ENCODE results near the gene SEMA7A. TPM values are rescaled to one million over a fixed set of nuclear protein-coding genes. Genes with fewer than 3 reads are reported as not detected.

Gene SEMA7A
- total and polyA plus RNA-seq, 2 experiments from 2014 or later = 2.4 to 9.5 TPM

GRCh38 chr15:74470631-74471395 lies 37.1 kb upstream of the SEMA7A start:
- WGBS (ENCODE audit: low lambda C conversion rate, missing lambda C conversion rate) = 95% methylated on average over 12 of the region's 12 CpGs
- H3K4me1 ChIP-seq (ENCODE audit: insufficient read depth) = no peaks in the 10 kb centered on the region
- H3K4me2 ChIP-seq = no peak overlapping the region
- TF ChIP-seq CTCF (IDR thresholded peaks at IDR 0.05; ENCODE audit: poor library complexity) (no peak), EZH2 (IDR thresholded peaks at IDR 0.05; ENCODE audit: borderline replicate concordance) (no peak), EZH2phosphoT487 (IDR thresholded peaks at IDR 0.05; ENCODE audit: low read depth, severe bottlenecking, unreplicated experiment) (no peak)
- H2AFZ ChIP-seq = no peak overlapping the region
- H3K27ac ChIP-seq = no peak overlapping the region
- H3K36me3 ChIP-seq (replicated peaks; ENCODE audit: insufficient read depth, low read depth) = no peaks in the 10 kb centered on the region
- H3K4me3 ChIP-seq = no peak overlapping the region
- H3K9me3 ChIP-seq (ENCODE audit: low read depth) = no peaks in the 10 kb centered on the region
- H3K27me3 ChIP-seq = no peaks in the 10 kb centered on the region
- no peaks in the 10 kb centered on the region for H3K9me2 ChIP-seq (replicated peaks; ENCODE audit: insufficient read depth)
- H3K79me2 ChIP-seq = no peaks in the 10 kb centered on the region
- no peaks in the 10 kb centered on the region for H4K20me1 ChIP-seq (ENCODE audit: insufficient read depth, poor library complexity, severe bottlenecking)
- DNase-seq (ENCODE audit: low spot score) = no peak

- no peak for DNase-seq (ENCODE audit: low spot score)
- Histone ChIP-seq H3K9me2 (replicated peaks; ENCODE audit: insufficient read depth) (no peaks in the 10 kb centered on the region), H3K4me2 (no peak overlapping the region), H3K27me3 (no peaks in the 10 kb centered on the region), H2AFZ (no peak overlapping the region), H3K79me2 (peaks cover 5% of the 10 kb centered on the region), H3K4me1 (ENCODE audit: insufficient read depth) (no peaks in the 10 kb centered on the region), H4K20me1 (ENCODE audit: insufficient read depth, poor library complexity, severe bottlenecking) (no peaks in the 10 kb centered on the region), H3K27ac (no peak overlapping the region), H3K9me3 (ENCODE audit: low read depth) (no peaks in the 10 kb centered on the region), H3K4me3 (no peak overlapping the region), H3K36me3 (replicated peaks; ENCODE audit: insufficient read depth, low read depth) (no peaks in the 10 kb centered on the region)
- TF ChIP-seq EZH2phosphoT487 (IDR thresholded peaks at IDR 0.05; ENCODE audit: low read depth, severe bottlenecking, unreplicated experiment) = no peak
- no peak for TF ChIP-seq EZH2 (IDR thresholded peaks at IDR 0.05; ENCODE audit: borderline replicate concordance)
- TF ChIP-seq CTCF (IDR thresholded peaks at IDR 0.05; ENCODE audit: poor library complexity) = no peak
- 95% methylated on average over 6 of the region's 6 CpGs for WGBS (ENCODE audit: low lambda C conversion rate, missing lambda C conversion rate)
Measured at GRCh38 chr15:74468341-74469032, 34.7 kb upstream of the SEMA7A start.

GRCh38 chr15:74466570-74466969 lies 32.8 kb upstream of the SEMA7A start:
- H3K27ac ChIP-seq = no peak overlapping the region
- no peaks in the 10 kb centered on the region for H3K4me1 ChIP-seq (ENCODE audit: insufficient read depth)
- TF ChIP-seq CTCF (IDR thresholded peaks at IDR 0.05; ENCODE audit: poor library complexity) = no peak
- no peak for TF ChIP-seq EZH2 (IDR thresholded peaks at IDR 0.05; ENCODE audit: borderline replicate concordance)
- TF ChIP-seq EZH2phosphoT487 (IDR thresholded peaks at IDR 0.05; ENCODE audit: low read depth, severe bottlenecking, unreplicated experiment) = no peak
- no peak overlapping the region for H3K4me3 ChIP-seq
- no peaks in the 10 kb centered on the region for H3K27me3 ChIP-seq
- no peak for DNase-seq (ENCODE audit: low spot score)
- peaks cover 16% of the 10 kb centered on the region for H3K79me2 ChIP-seq
- WGBS (ENCODE audit: low lambda C conversion rate, missing lambda C conversion rate) = 100% methylated on average over 1 of the region's 1 CpG
- no peaks in the 10 kb centered on the region for H3K9me3 ChIP-seq (ENCODE audit: low read depth)
- H3K9me2 ChIP-seq (replicated peaks; ENCODE audit: insufficient read depth) = no peaks in the 10 kb centered on the region
- H3K36me3 ChIP-seq (replicated peaks; ENCODE audit: insufficient read depth, low read depth) = no peaks in the 10 kb centered on the region
- H4K20me1 ChIP-seq (ENCODE audit: insufficient read depth, poor library complexity, severe bottlenecking) = no peaks in the 10 kb centered on the region
- no peak overlapping the region for H3K4me2 ChIP-seq
- H2AFZ ChIP-seq = no peak overlapping the region

Data from hepatocyte (in vitro differentiated cells).